GM10248 (cell line): ENCODE results near the gene EPHA2.

Experiments used
- CTCF ChIA-PET: fragments of 300-600 bp; sonication (Branson Sonifier 250); formaldehyde crosslinking; extraction: SDS; loops from one replicate; lab custom pipeline; 2021; ENCODE audit warnings: antibody characterized with exemption; lab: Yijun Ruan, JAX
- POLR2A ChIA-PET: fragments of 350-650 bp; sonication (Branson Sonifier 250); formaldehyde crosslinking; extraction: SDS; loops from one replicate; lab custom pipeline; 2020; ENCODE audit warnings: antibody characterized with exemption; lab: Yijun Ruan, JAX
- DNase-seq: peaks from one replicate; pipeline ENCODE4 v3.0.0; 2012; ENCODE audit errors: extremely low spot score
- TF ChIP-seq, protein P1 (sequence below): IDR thresholded peaks from 2 replicates; pipeline ENCODE4 v1.5.1; 2012; ENCODE audit warnings: mild to moderate bottlenecking, low read depth; ENCODE audit errors: extremely low read depth, missing control alignments, control extremely low read depth

EPHA2 gene

DNA sequence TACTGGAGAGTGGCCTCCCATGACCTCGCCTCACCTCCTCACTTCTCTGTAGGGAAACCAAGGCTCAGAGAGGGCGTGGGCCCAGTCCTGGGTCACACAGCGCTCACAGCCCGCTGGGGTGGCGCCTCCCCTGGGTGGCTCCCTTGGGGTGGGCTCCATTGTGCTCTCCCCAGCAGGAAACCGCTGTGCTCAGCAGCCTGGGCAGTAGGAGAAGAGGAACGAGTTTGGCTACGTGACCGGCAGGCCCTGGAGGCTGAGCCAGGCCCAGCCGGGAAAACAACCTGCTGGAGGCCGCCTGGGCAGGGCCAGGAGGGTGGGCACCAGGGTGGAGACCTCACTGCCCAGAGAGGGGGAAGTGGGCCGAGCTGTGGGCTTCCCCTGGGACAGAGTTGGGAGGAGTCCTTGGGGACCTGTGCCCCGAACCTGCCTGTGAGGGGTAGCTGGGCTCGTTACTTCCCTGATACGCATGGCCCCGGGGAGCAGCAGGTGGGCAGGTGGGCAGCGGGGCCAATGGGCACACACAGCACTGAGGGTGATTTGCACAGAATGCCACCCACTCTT lies 67.4 kb downstream of the EPHA2 start:
- TF ChIP-seq, protein P1, sequence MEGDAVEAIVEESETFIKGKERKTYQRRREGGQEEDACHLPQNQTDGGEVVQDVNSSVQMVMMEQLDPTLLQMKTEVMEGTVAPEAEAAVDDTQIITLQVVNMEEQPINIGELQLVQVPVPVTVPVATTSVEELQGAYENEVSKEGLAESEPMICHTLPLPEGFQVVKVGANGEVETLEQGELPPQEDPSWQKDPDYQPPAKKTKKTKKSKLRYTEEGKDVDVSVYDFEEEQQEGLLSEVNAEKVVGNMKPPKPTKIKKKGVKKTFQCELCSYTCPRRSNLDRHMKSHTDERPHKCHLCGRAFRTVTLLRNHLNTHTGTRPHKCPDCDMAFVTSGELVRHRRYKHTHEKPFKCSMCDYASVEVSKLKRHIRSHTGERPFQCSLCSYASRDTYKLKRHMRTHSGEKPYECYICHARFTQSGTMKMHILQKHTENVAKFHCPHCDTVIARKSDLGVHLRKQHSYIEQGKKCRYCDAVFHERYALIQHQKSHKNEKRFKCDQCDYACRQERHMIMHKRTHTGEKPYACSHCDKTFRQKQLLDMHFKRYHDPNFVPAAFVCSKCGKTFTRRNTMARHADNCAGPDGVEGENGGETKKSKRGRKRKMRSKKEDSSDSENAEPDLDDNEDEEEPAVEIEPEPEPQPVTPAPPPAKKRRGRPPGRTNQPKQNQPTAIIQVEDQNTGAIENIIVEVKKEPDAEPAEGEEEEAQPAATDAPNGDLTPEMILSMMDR: no peak
- CTCF ChIA-PET: interaction anchor here (2.6 kb wide), 1 partner anchor 10 kb away, joined by 16 read pairs; no protein-coding TSS in a partner anchor
- POLR2A ChIA-PET: no interaction called here
- DNase-seq: no peak

DNA sequence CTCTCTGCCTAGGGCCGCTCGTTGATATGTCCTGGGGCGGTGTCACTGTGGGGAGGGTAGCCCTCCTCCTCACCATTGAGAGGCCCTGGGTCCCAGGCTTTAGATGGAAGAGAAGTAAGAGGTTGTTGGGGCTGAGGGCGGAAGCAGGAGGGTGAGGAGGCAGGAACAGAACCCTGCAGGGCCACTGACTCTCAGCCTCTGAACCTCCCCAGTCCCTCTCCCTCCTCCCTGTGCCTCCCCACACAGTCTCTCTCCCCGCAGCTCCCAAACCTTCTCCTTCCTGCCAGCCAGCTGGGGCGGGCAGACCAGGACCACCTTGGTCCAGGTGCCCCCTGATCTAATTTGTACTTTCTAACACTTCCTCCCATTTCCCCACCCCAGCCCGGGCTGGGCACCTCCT lies 68.1 kb downstream of the EPHA2 start:
- POLR2A ChIA-PET: no interaction called here
- CTCF ChIA-PET: interaction anchor here (2.6 kb wide), 1 partner anchor 9 kb away, joined by 16 read pairs; no protein-coding TSS in a partner anchor

DNA sequence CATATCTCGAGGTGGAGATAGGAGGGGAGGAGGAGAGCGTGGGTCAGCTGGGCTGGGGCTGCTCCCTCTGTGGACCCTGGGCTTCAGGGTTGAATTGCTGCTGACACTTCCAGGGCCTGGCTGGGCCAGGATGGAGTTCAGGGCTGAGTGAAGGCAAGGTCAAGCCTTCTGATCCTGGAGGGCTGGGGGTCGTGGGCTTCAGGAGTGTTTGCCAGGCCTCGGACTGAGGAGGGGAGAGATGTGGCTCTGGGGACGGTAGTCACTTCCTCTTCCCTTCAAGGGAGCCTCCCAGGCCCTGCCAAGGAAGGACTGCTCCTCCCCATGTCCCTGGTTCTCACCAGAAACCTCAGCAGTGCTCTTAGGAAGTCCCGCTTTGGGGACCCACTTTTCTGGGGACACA lies 70.3 kb downstream of the EPHA2 start:
- DNase-seq: no peak
- ChIA-PET CTCF (no interaction called here), POLR2A (no interaction called here)
- TF ChIP-seq, protein P1: no peak

More for the DNA sequence above, 68.1 kb downstream of the EPHA2 start:
- TF ChIP-seq, protein P1: no peak
- DNase-seq: no peak

DNA sequence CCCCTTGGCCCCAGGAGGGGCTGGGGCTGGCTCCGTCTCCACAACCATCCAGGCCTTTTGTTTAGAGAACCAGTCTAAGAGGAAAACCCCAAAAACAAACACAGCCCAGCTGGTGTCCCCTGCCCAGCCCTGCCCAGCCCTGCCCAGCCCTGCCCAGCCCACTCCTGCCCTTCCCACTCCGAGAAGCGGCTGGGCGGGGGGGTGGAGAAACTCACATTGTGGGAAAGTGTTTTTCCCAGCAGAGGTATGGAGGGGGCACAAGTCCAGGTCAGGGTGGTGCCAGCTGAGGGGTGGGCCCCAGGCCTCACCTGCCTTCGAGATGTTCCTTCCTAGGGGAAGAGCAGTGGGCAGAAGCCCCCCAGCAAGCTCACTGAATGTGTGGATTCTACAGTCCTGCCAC lies 72.4 kb downstream of the EPHA2 start:
- no peak for DNase-seq
- POLR2A ChIA-PET: interaction anchor here (0.6 kb wide), 1 partner anchor 284 kb away, joined by 3 read pairs; no protein-coding TSS in a partner anchor
- CTCF ChIA-PET: interaction anchor here (0.8 to 8.6 kb wide), 15 partner anchors 10 to 281 kb away, joined by 3 to 328 read pairs (median 6); partner anchors contain the start of gene FAM131C

DNA sequence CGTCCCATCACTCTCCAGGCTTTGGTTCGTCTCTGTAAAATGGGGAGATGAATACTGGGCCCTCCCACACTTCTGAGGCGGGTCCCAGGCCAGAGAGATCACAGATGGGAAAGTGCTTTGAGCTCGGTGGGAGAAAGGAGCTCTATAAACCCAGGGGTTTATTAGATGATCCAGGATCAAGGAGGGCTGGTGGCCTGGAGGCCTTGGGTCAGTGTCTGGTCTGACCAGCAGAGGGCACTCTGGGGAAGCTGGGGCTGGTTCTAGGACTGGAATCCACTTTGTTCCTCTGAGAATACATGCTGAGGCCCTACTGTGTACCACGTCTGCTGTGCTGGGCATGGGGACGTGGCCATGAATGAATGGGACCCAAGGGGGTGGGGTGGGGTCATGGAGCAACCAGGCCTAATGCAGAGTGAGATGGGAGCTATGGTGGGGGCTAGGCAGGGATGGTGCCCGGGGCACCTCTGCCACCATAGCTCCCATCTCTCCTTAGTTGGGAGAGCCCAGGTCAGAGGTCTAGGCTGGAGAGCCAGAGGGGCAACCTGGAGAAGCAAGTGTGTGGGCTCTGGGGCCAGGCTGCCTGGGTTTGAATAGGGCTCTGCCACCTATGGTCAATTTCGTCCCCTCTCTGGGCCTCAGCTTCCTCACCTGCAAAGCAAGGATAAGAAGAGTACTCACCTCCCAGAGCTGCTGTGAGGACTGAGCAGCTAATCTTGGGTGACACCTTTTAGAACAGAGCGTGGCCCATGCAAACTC lies 73.4 kb downstream of the EPHA2 start:
- ChIA-PET CTCF (interaction anchor here (0.7 to 8.6 kb wide), 40 partner anchors 9 to 538 kb away, joined by 3 to 328 read pairs (median 4); partner anchors contain the start of gene FAM131C), POLR2A (no interaction called here)
- TF ChIP-seq, protein P1: peak; percentile 65
- peak; percentile 79 for DNase-seq

More for the DNA sequence above, 72.4 kb downstream of the EPHA2 start:
- TF ChIP-seq, protein P1: no peak

DNA sequence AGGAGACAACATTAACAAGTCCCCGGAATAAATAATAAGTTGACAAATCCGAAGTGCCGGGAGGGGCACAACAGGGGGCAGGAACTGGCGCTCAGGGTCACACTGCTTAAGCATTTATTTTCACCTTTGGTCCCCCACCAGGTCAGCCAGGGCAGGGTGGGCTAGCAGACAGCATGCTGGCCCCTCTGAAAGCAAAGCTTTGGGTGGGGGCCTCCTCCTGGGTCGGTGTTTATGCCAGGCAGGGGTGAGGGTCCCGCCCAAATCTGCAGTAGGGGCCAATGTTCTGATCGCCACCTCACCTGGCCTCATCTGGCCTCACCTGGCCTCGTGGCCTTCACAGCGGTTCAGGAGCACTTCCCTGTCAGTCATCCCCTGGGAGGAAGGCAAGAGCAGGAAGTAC lies 74.2 kb downstream of the EPHA2 start:
- ChIA-PET POLR2A (no interaction called here), CTCF (interaction anchor here (0.7 to 8.6 kb wide), 38 partner anchors 8 to 539 kb away, joined by 3 to 328 read pairs (median 4); partner anchors contain the start of genes CPLANE2 and FAM131C)
- no peak for DNase-seq
- TF ChIP-seq, protein P1: no peak
